ENCODE data around the gene UNCX. TPM values are rescaled to one million over a fixed set of nuclear protein-coding genes. Genes with fewer than 3 reads are reported as not detected.

The UNCX gene
- total and polyA plus RNA-seq, 2 of the 8 experiments (the other 6 are each of a cell fraction or from before 2014, with no cell fraction given) = not detected

DNA sequence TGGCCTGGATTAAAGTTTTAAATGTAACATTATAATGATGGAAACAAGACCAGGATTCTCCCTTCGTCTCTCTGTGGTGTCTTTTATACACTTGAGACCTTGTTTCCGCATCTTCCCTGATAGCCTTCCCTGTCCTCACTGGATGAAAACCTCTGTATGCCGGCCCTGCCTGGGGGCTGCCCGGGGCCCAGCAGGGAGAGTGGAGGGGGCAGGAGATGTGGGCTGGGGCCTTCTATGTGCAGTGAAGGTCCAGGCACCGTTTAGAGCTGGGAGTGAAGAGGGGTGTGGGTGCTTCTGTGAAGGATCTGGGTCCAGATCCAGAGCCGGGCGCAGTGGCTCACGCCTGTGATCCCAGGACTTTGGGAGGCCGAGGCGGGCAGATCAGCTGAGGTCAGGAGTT lies 50.7 kb downstream of the UNCX start:
- DNase-seq (ENCODE audit: low read depth in 1 of 2, low spot score in 2 of 2) (no peak), FAIRE-seq (no peak)
- TF ChIP-seq, protein P1, sequence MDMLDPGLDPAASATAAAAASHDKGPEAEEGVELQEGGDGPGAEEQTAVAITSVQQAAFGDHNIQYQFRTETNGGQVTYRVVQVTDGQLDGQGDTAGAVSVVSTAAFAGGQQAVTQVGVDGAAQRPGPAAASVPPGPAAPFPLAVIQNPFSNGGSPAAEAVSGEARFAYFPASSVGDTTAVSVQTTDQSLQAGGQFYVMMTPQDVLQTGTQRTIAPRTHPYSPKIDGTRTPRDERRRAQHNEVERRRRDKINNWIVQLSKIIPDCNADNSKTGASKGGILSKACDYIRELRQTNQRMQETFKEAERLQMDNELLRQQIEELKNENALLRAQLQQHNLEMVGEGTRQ (IDR thresholded peaks at IDR 0.05; ENCODE audit: low read length) = no peak
- no peak for TF ChIP-seq POLR2A (IDR thresholded peaks at IDR 0.05; ENCODE audit: control extremely low read depth in 1 of 2, low read depth in 2 of 2, low read length in 2 of 2)
- no peak for TF ChIP-seq HDAC6 (IDR thresholded peaks at IDR 0.05; ENCODE audit: low read depth, low read length)
- no peak for TF ChIP-seq CHD2 (IDR thresholded peaks at IDR 0.05; ENCODE audit: low read length)
- no peak for TF ChIP-seq NRF1 (IDR thresholded peaks at IDR 0.05; ENCODE audit: low read depth, low read length)
- no peak for TF ChIP-seq GABPA (IDR thresholded peaks at IDR 0.05; ENCODE audit: borderline replicate concordance, insufficient read depth, low read length)
- TF ChIP-seq TEAD4 (IDR thresholded peaks at IDR 0.05; ENCODE audit: low read depth, low read length) = no peak
- TF ChIP-seq CBX5 (IDR thresholded peaks at IDR 0.05; ENCODE audit: low read depth, low read length) = no peak
- no peak for TF ChIP-seq SP2 (IDR thresholded peaks at IDR 0.05; ENCODE audit: low read length)
- no peak for TF ChIP-seq ASH2L (IDR thresholded peaks at IDR 0.05; ENCODE audit: low read length)
- TF ChIP-seq, protein P2, sequence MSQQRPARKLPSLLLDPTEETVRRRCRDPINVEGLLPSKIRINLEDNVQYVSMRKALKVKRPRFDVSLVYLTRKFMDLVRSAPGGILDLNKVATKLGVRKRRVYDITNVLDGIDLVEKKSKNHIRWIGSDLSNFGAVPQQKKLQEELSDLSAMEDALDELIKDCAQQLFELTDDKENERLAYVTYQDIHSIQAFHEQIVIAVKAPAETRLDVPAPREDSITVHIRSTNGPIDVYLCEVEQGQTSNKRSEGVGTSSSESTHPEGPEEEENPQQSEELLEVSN (IDR thresholded peaks at IDR 0.05) = no peak
- no peak for TF ChIP-seq EP300 (IDR thresholded peaks at IDR 0.05; ENCODE audit: borderline replicate concordance in 1 of 2, low read depth in 2 of 2, low read length in 2 of 2)
- no peak for TF ChIP-seq RBBP5 (IDR thresholded peaks at IDR 0.05; ENCODE audit: borderline replicate concordance, low read depth, low read length)

More for the DNA sequence above, 50.7 kb downstream of the UNCX start:
- Histone ChIP-seq H2BK5ac (ENCODE audit: low read depth, low read length) (no peak overlapping the region), H4K8ac (ENCODE audit: extremely low read depth, insufficient read depth, low read length) (no peak overlapping the region; the same call in 1 of the 2 replicates), H4K20me1 (replicated peaks in 1 of 2; ENCODE audit: control insufficient read depth in 1 of 2, insufficient read depth in 2 of 2, low read length in 2 of 2) (no peaks in the 10 kb centered on the region), H3K56ac (replicated peaks; ENCODE audit: insufficient read length, low read depth, low read length) (no peak overlapping the region), H3K79me2 (ENCODE audit: control insufficient read depth in 1 of 2, insufficient read depth in 2 of 2, low read length in 2 of 2) (no peaks in the 10 kb centered on the region), H3K9ac (replicated peaks in 1 of 4; ENCODE audit: extremely low read depth in 1 of 4, low read depth in 3 of 4, low read length in 3 of 4) (no peak overlapping the region), H4K91ac (replicated peaks; ENCODE audit: insufficient read length, low read length) (no peak overlapping the region), H3K27me3 (replicated peaks in 1 of 4; ENCODE audit: control insufficient read depth in 3 of 4, extremely low read depth in 1 of 4, insufficient read depth in 3 of 4, low read length in 3 of 4) (no peaks in the 10 kb centered on the region; a peak in 1 of 7 replicates), H3K4me1 (replicated peaks in 1 of 4; ENCODE audit: control insufficient read depth in 3 of 4, insufficient read depth in 4 of 4, low read length in 3 of 4) (no peaks in the 10 kb centered on the region), H2BK15ac (ENCODE audit: low read length) (no peak overlapping the region), H2AFZ (ENCODE audit: low read length) (no peak overlapping the region), H3K18ac (ENCODE audit: extremely low read depth, low read length) (no peak overlapping the region), H4K5ac (ENCODE audit: insufficient read length, low read depth, low read length) (no peak overlapping the region), H2BK120ac (replicated peaks; ENCODE audit: low read depth, low read length) (no peak overlapping the region), H3K36me3 (ENCODE audit: control insufficient read depth in 2 of 4, insufficient read depth in 4 of 4, low read length in 3 of 4) (no peaks in the 10 kb centered on the region), H3K4ac (replicated peaks; ENCODE audit: insufficient read length, low read depth, low read length) (no peak overlapping the region), H2BK20ac (ENCODE audit: low read length) (no peak overlapping the region), H3K23ac (ENCODE audit: insufficient read length) (no peak overlapping the region), H3K27ac (ENCODE audit: low read depth, low read length) (no peak overlapping the region), H2AK5ac (ENCODE audit: low read depth, low read length) (no peak overlapping the region), H3K9me3 (ENCODE audit: insufficient read depth in 2 of 2, low read depth in 1 of 2, low read length in 1 of 2) (no peaks in the 10 kb centered on the region), H3K23me2 (ENCODE audit: low read depth, low read length) (no peaks in the 10 kb centered on the region), H2BK12ac (ENCODE audit: low read depth, low read length) (no peak overlapping the region), H3K14ac (ENCODE audit: insufficient read length) (no peak overlapping the region), H3K4me2 (ENCODE audit: insufficient read depth in 1 of 2, low read depth in 2 of 2, low read length in 2 of 2) (no peak overlapping the region), H3K79me1 (ENCODE audit: low read depth, low read length) (no peaks in the 10 kb centered on the region), H3K4me3 (ENCODE audit: extremely low read depth in 1 of 4, insufficient read depth in 2 of 4, low read depth in 3 of 4, low read length in 4 of 4) (no peak overlapping the region)
- ChIA-PET POLR2A (ENCODE audit: partially characterized antibody) (interaction anchor here (0.8 kb wide), 1 partner anchor 9 kb away, joined by 3 read pairs; no protein-coding TSS in a partner anchor), CTCF (ENCODE audit: partially characterized antibody) (interaction anchor here (0.9 kb wide), 1 partner anchor 149 kb away, joined by 3 read pairs; no protein-coding TSS in a partner anchor)
- WGBS, 2 experiments (ENCODE audit: extremely low coverage in 1 of 2, insufficient coverage in 1 of 2, insufficient read length in 1 of 2, insufficient replicate concordance in 2 of 2, low coverage in 1 of 2, low lambda C conversion rate in 2 of 2, missing lambda C conversion rate in 1 of 2) = 78% methylated on average over 10 of the region's 10 CpGs; no CpG with 5 or more reads in 1 of the 2 experiments
